SIG-M5 (cell line): ENCODE results near the gene FGF9.

Experiments used
- DNase-seq: peaks from one replicate; lab custom pipeline; 2025; lab: John Stamatoyannopoulos, UW

Gene FGF9

DNA sequence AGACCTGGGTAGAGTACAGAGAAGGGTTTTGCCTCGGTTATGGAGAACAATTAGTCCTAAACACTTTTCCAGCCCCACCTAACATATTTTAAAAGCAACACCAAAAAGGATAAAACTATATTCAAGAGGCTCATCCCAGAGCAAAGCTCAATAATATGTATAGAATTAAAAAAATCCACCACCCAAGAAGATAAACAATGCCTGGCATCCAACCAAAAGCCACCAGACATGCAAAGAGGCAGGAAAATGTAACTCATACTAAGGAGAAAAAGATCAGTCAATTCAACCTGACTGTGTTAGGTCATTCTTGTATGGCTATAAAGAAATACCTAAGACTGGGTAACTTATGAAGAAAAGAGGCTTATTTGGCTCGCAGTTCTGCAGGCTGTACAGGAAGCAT is 39.3 kb downstream of the FGF9 start:
- no peak for DNase-seq

DNA sequence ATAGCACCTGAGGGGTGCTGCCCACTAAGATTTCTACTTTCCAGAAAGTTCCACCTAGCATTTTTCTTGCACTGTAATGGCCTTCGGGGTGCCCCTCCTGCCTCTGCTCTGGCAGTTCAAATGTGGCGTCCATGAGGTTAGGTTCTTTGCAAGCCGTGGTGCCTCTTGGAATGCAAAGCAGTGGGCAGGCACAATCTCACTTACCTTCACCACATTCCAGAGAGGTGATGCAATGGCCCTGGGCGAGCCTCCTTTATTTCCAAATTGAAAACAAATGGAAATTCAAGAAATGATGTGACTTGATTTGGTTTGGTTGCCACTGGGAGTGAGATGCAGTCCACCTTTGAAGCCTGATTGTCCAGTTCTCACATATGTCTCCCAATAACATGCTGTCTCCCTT is 46.9 kb downstream of the FGF9 start:
- DNase-seq, result no peak

DNA sequence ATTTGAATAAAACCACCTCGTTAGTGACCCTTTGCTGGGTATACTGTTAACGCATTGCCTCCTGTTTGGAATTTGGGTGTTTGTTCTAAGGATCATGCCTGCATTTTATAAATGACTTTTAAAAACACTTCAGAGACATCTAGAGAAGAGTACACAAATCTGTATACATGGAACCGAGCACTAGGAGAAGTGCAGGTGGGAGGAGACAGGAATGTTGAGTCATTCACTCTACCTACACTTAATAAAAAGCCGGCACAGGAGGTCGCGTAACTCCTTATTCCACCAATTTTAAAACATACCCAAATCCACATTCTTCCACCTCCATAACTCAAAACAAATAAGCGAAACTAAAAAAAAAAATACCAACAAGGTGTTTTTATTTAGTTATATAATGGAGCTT is 48.6 kb downstream of the FGF9 start:
- no peak for DNase-seq

DNA sequence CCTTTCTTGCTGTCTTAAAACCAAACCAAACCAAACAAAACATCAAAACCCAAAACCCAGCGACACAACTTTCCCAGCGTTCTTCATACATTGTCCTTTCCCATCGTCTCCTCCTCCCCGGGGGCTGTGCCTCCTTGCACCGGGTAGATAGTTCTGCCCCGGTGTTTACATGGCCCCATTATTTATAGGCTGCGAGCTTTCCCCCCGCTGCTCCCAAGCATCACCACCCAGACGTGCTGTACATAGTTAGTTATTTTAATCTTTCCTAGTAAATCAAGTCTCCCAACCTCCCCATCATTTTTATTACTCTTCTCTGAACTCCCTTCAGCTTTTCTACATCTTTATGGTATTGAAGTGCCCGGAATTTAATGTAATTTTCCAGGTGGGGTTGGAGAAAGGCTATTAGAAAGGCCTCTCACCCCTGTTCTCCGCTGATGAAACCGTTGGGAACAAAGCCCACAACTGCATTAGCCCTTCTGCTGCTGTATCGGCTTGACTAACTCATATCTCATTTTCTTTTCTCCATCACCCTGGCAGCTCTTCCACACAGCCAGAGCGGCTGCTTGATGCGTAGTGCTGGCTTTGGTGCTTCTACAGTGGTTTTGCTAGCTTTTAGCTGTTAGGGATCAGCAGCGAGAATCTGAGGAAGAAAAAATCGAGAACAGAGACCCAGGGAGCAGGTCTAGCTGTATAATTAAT is 53.1 kb downstream of the FGF9 start:
- no peak for DNase-seq

DNA sequence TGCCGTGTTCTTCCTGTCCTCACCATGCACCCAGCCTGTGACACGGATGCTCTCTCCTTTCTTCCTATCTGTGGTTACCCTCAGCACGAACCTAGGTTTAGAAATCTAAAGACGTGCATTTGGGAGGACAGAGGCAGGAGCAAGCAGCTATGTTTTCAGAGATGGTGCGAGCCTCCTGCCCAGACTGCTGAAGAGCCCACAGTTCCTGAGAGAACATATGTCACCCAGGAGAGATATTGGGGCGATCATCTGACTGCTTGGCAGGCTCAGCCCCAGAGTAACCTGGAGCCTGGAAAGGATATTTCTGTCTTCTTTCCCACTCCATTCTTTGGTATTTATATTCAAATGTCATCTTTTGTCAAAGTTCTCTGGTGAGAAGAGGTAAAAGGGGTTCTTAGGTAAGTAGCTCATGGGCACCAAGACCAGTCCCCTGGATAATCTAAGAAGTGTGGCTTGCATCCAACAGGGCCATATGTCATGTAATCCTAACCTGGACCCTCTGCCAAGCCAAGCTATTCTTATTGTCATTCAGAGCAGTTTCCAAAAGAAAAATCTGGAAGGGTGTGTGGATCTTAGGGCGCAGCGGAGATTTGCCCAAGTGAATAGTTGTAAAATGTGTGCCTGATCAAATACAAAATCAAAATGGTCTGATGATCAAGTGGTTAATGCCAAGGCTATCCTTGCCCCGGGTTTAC is 59.5 kb downstream of the FGF9 start:
- no peak for DNase-seq

DNA sequence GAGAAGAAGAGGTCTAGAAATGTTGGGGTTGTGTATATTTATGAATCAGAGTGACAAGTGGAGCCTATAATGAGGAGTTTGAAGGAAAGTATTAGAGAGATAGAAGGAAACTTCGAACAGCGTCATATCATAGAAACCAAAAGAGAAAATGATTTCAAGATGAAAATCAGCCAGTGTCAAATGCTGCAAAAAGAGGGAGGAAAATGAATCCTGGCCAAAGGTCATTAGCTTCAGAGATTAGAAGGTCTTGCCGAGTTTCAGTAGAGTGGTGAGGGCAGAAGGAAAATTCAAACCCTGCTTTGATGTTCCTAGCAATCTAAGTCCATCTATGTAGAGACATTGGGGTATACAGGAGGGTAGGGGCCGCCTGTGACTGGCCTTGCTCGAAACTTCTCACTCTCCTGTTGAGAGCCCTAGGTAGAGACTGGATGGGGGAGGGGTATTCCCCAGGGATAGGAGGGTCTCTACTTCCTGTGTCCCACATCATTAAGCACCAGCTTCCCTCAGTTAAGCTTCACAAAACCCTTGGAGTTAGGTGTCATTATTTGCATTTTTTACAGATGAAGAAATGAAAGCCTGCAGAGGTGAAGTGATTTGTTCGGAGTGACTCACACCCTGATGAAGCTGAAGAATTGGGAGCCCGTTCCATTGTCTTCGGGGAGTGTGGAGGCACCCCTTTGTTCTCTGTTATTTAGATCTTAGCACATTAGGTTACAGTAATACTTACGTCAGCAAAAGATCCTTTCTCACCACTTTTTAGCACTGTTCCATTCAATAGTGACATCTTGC is 62.8 kb downstream of the FGF9 start:
- no peak for DNase-seq

DNA sequence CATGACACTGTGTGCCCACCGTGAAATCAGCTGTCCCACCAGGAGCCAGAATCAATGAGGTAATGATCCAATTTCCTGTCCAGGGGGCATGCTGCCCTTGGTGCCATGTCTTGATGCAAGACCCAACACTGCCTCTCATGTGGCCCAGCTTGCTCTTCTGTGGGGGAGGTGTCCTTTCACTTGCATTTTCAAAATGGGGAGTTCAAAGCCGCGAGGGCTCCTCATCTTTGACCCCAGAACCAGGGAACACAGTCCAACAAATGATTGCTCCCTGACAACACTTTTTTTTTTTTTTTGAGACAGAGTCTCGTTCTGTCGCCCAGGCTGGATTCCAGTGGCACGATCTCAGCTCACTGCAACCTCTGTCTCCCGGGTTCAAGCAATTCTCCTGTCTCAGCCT is 64.1 kb downstream of the FGF9 start:
- DNase-seq, result no peak

DNA sequence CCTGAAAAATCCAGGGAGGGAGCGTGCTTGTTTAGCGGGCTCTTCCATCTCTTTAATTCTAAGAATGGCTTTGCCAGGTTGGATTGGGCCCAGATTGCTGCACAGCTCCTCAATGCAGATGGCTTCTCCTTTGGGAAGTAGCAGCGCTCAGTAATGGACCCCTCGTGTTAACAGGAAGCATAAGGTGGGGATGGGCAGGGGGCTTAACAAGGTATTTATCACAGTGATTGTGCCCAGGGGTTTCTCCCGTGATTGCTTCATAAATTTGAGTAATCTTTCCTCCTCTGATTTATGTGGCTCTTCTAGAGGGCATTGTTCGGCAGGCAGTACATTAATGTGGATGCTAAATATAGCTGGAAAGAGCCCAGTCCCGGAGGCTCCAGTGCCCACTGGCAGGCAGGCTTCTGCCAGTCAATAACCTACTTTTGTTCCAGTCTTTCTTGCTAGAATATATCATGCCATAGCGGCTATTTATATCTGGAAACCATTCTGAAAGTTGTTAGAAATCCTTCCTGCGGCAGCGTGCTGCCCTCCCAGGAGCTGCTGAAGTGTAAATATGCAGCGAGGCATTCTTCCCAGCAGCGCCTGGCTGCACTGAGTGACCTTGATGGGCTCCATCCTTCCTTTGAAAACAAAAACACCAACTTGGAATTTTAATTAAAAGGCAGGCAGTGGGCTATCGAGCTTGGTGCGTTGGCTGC is 65.0 kb downstream of the FGF9 start:
- no peak for DNase-seq

DNA sequence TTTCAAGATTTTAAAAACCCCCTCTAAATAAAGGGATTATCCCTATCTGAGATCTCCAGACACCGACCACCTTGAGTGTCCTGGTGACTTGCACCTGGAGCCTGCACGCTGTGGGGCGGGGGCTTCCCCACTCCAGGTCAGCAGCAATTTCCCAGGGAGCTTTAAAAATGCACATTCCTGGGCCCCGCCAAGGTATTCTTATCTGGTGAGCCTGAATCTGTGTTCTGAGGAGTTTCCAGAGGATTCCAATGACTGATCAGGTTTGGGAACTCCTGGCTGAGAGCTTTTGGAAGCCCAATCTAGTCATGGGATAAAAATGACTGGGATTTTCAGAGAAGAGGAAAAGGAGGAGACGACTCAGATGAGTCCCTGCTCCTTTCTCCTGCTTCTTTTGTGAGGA is 66.1 kb downstream of the FGF9 start:
- DNase-seq, result no peak

DNA sequence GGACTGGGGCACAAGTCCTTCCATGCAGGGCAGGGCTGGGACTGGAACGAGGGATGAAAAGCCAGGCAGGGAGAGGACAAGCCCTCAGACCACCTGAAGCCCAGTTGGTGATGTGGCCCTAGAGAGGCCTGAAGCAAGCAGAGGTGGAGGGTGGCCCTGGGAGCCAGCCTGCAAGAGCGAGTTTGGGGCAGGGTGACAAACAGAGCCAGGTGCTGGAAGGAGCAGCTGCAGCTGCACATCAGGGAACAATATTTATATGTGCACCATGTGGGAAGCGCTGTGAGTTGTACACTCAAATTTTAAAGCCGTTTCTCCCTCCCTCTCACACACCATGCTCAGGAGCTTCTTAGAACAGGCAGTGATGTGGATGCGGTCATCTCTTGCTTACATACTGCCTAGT is 67.8 kb downstream of the FGF9 start:
- DNase-seq, result no peak

DNA sequence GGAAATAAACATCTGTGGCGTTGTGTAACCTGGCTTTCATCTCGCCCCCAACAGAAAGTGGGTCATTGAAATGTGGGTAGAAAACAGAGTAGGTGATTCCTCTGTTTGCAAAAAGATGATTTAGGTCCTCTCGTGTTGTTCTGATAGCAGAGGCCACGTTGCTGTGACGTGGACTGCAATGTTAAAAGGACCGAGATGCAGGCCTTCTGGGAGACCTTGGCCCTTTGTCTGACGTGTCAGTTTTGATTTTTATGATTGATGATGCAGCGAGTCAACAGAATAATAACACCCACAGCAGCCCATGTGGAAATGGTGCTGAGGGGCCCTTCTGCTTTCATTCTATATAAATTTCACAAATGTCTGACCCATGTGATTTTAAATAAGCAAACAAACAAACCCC is 68.9 kb downstream of the FGF9 start:
- DNase-seq, result no peak

DNA sequence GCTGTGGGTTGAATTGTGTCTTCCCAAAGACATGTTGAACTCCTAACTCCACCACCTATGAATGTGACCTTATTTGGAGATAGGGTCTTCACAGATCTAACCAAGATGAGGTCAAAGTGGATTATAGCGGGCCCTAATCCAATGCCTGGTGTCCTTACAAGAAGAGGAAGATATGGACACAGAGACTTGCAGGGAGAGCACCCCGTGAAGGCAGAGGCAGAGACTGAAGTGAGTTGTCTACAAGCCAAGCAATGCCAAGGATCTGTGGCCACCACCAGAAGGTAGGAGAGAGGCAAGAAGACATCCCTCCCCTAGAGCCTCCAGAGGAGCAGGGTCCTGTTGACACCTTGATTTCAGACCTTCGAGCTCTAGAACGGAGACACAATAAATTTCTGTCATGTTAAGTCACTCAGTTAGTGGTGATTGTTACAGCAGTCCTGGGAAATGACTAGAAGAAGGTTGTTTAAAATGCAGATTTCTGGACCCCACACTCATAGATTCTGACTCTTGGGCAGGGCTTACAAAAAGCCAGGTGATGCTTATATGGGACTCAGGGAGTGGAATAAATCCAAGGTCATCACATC is 70.6 kb downstream of the FGF9 start:
- DNase-seq, result no peak

DNA sequence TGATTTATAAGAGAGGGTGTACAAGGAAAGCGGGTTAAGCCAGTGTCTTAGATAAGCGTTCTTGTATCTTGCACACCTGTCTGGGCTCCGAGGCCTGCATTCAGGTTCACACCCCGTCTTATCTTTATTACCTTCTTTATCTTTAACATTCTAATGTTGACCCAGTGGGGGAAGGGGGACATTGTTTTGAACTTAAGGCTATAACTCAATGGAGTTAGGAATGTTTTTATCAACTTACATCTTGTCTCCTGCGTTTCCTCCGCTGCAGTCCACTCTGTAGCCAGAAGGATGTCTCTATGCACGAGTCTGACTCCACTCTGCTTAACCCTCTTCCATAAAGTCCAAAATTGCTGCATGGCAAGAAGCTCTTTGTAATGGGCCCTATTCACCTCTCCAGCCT is 71.2 kb downstream of the FGF9 start:
- no peak for DNase-seq

DNA sequence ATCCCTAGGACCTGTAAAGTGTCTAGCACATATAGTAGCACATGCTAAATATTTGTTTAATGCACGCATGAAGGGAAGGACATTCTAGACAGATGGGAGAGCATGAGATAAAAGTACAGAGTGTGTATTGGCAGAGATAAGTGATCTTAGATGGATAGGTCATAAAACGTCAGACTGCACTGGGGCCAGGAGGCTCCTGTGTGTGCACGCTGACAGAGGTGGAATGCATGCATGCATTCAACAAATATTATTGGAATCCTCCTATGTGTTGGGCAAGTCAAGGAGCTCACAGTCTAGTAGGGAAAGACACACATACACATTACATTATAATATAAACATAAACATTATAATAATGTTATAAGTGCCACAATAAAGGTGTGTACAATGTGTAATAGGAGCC is 73.3 kb downstream of the FGF9 start:
- DNase-seq, result no peak

DNA sequence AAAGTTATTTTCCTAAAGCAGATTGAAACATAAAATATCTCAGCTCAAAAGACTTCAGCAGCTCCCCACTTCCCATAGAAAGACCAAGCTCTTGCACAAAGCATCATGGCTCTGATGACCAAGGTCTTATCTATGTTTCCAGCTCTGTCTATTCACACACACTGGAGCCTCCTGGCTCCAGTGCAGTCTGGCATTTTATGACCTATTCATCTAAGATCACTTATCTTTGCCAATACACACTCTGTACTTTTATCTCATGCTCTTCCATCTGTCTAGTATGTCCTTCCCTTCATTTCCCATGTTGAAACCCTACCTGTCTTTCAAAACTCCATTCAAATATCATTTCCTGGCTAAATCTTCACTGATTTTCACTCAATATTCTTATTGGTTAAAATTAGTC is 74.4 kb downstream of the FGF9 start:
- no peak for DNase-seq

DNA sequence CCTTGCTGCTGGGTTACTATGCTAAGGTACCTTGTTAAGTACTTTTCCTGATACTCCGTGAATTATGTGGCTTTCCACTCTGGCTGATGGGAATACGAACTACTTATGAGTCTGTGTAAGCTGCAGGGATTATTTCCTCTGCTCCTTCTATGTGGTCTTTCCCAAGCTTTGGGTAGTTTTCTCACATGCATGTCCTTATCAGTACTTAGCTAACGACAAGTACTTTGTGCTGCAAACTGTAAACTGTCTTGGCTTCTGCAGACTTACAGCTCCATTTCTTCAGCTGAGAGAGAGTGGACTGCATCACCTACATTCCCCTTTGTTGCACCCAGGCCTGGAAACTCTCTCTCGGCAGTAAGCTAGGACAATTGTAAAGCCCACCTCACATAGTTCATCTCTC is 76.6 kb downstream of the FGF9 start:
- no peak for DNase-seq

DNA sequence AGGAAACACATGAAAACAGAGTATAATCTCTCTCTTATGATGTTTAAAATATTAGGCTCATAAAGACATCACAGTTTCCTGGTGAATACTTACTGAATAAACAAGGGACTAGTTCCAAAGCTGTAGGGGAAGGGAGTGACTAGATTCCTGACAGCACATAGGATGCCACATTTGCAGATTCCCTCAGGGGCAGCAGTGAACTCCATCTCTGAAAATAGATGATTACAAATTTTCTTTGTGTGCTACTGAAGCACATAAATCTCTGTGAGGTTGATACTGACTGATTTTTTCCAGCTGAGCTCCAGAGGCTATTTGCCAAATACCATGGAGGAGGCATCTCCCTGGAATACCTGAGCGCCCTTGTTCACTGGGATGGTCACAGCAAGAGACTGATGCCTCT is 77.3 kb downstream of the FGF9 start:
- DNase-seq, result no peak

DNA sequence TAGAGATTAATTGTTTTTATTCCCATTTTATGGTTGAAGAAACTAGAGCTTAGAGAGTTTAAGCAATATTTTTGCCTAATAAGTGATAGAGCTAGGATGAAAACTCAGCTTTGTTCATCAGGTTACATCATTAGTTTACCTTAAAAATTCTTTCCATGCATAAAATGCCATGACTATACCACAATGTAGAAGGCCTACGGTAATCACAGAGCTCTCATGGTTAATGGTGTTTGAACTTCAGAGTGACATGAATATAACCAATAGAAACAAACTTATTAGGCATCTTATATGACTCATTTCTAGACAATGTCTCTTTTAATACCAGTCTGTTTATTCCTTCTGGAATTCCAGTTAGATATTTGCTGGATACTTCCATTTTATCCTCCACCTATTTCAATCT is 78.5 kb downstream of the FGF9 start:
- DNase-seq, result no peak

DNA sequence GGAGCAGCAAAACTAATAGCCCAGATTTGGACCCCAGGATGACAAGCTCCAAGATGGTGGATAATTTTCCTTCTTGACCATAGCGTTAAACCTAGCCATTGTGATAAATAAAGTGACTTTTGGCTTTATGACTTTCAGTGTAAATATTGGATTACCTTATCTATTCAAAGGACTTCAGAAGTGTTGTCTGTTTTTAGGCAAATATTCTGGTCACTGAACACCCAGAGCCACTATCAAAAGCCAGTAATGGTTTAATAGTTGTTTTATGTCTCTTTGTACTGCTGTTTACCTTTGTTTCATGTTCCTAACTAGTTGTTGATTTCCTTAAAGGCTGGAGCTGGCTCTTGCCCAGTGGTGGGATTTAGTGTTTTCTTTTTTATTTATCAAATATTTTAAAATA is 81.6 kb downstream of the FGF9 start:
- no peak for DNase-seq

DNA sequence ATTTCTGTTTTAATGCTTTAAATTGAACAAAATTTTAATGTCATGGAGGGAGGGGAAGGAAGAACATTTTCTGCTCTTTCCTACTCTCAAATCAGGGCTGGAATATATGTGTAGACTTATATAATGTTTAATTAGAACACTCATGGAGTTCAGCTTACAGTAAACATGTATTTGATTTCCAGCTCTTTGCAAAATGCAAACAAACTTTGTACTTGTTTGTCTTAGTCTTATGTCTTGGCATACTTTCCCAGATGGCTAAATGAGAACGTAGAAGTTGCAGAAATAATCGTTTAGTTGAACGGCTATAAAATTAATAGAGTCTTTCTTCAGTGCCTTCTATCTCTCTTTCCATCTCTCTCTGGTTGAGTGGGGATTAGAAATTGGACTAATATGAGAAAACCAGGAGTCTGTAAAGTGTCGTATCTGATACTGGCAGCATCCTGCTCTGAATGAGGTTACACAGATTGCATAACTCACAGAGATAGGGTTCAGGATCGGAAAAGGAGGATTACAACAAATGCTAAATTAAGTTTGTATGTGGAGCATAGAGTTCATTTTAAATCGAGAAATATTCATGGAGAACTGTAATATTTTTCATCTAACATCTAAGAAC is 82.3 kb downstream of the FGF9 start:
- DNase-seq, result no peak
